ENCODE data around the gene BMX.

Gene BMX

GRCh38 chrX:15570145-15570544, 69.5 kb downstream of the BMX start:
- no peak for DNase-seq (ENCODE audit: low read depth)

DNA sequence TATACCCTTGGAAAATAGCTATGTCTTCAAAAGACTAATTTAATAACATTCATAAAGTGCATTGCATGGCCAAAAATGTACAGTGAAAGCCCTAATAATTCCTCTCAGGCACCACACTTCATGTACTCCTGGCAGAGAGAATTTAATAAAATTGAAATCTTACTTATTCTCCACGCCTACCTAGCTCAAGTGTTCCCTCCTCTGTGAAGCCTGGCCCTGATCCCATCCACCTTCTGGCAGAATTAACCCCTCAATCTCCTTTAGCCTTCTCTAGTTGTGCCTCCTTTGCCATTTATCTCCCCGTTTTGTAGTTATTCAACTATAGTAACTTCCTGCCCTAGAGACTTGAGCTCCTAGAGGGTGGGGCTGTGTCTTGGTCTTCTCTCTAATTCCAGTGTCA, 73.4 kb downstream of the BMX start:
- DNase-seq (ENCODE audit: low read depth) = no peak

GRCh38 chrX:15576019-15576418, 75.4 kb downstream of the BMX start:
- no peak for DNase-seq (ENCODE audit: low read depth)

- no peak for DNase-seq (ENCODE audit: low read depth)
These were observed 79.5 kb downstream of the BMX start for GRCh38 chrX:15579778-15580747.

GRCh38 chrX:15594371-15594770, 93.8 kb downstream of the BMX start:
- no peak for DNase-seq (ENCODE audit: low read depth)

DNA sequence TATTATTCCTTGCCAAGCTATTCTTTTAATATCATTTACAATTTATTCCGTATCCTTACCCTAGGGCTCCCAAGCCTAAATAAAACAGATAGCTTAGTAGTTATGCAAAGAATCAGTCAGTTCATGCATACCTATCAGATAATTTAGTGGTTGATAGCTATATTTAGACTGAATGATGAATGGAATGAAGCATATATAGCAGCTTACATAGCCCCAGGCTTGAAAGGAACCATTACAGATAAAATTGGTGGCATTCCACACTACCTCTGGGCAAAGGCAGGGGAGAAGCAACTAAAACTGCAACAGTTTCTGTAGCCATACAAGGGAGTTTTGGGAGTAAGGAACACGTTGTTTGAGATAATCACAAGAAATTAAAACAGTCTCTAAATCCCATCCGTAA, 97.4 kb downstream of the BMX start:
- DNase-seq (ENCODE audit: low read depth) = no peak

DNA sequence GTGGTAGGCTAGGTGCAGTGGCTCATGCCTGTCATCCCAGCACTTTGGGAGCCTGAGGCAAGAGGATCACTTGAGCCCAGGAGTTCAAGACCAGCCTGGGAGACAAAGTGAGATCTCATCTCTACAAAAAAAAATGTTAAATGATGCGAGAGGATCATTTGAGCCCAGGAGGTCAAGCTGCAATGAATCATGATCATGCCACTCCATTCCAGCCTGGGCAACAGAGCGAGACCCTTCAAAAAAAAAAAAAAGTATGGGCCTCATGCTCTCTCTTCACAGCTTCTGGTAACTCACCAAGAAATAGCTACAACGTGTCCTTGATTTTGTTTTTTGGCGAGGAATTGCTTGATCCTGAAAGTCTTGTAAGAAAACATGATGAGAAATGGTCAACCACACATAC, 98.9 kb downstream of the BMX start:
- no peak for DNase-seq (ENCODE audit: low read depth)

GRCh38 chrX:15600049-15600448, 99.4 kb downstream of the BMX start:
- no peak for DNase-seq (ENCODE audit: low read depth)

DNA sequence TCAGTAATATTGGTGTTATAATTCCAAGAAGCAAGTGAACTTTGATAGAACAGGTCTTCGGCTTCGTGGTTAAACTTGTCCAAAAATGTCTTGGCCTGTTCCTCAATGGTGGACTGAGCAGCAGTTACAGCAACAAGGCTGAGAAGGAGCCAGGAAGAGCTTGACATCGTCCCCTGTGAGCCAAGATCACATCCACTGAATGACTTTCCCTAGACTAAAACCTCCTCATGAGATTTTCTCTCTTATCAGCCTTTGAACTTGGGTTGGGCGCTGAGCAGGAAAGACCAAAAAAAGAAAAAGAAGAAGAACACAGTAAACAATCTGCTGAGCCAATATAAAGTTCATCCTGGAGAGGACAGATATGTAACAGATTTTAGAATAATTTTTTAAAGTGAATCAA, 100.1 kb downstream of the BMX start, which contains the start of gene ACE2:
Gene ACE2 (minus strand): TSS at position 216 of the 400 bp plus-strand sequence. CDS start 49 bp downstream, at position 167.
- no peak for DNase-seq (ENCODE audit: low read depth)

GRCh38 chrX:15601932-15602331, 101.3 kb downstream of the BMX start:
- DNase-seq (ENCODE audit: low read depth) = no peak

DNA sequence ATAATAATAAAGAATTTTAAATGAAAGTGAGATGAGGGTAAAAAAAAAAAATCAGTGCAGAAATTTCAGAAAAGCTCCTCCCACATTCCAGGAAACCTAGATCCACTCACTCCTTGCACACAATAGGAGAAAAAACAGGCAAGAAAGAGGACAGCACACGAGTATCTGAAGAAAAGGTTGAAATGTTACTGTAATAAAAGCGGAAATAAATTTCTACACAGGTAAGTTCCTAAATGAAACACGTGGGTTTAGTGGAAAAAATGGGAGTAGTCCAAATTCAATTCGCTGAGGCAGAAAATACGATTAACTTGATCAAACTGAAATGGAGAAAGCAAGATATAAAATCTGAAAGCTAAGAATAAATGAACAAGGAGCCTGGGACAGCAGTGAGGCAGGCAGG, 102.2 kb downstream of the BMX start:
- no peak for DNase-seq (ENCODE audit: low read depth)

GRCh38 chrX:15605226-15605625, 104.6 kb downstream of the BMX start:
- DNase-seq (ENCODE audit: low read depth) = no peak

Measured in stimulated activated CD4-positive, alpha-beta T cell treated with anti-CD3 and anti-CD28 coated beads, Interleukin-2, amount 100 ng/mL, for 4 hours (primary cell).